Measurements from ENCODE around the gene DLG1. TPM values are rescaled to one million over a fixed set of nuclear protein-coding genes. Genes with fewer than 3 reads are reported as not detected.

The DLG1 gene
- total RNA-seq, 1 experiment from 2014 or later, result 27.1 TPM

- peak; percentile 88 for DNase-seq
- H3K27me3 ChIP-seq (ENCODE audit: control insufficient read depth, insufficient read depth, low read length), result peaks cover 26% of the 10 kb centered on the region
- H3K36me3 ChIP-seq (replicated peaks; ENCODE audit: control insufficient read depth, insufficient read depth, low read length), result no peaks in the 10 kb centered on the region
- H3K4me3 ChIP-seq (ENCODE audit: insufficient read depth, low read depth, low read length), result peak overlapping the region; percentile 44
Observed at GRCh38 chr3:197001972-197002700, 296.3 kb downstream of the DLG1 start.

GRCh38 chr3:197001106-197001971 lies 297.1 kb downstream of the DLG1 start:
- peak; percentile 61 for DNase-seq
- Histone ChIP-seq H3K27me3 (ENCODE audit: control insufficient read depth, insufficient read depth, low read length) (peaks cover 26% of the 10 kb centered on the region), H3K36me3 (replicated peaks; ENCODE audit: control insufficient read depth, insufficient read depth, low read length) (no peaks in the 10 kb centered on the region), H3K4me3 (ENCODE audit: insufficient read depth, low read depth, low read length) (no peak overlapping the region)

GRCh38 chr3:197000211-197000610 lies 298.2 kb downstream of the DLG1 start:
- Histone ChIP-seq H3K27me3 (ENCODE audit: control insufficient read depth, insufficient read depth, low read length) (peaks cover 23% of the 10 kb centered on the region), H3K4me3 (ENCODE audit: insufficient read depth, low read depth, low read length) (no peak overlapping the region), H3K36me3 (replicated peaks; ENCODE audit: control insufficient read depth, insufficient read depth, low read length) (no peaks in the 10 kb centered on the region)
- DNase-seq, result no peak

- Histone ChIP-seq H3K4me3 (ENCODE audit: insufficient read depth, low read depth, low read length) (no peak overlapping the region), H3K27me3 (ENCODE audit: control insufficient read depth, insufficient read depth, low read length) (peaks cover 13% of the 10 kb centered on the region), H3K36me3 (replicated peaks; ENCODE audit: control insufficient read depth, insufficient read depth, low read length) (no peaks in the 10 kb centered on the region)
- DNase-seq, result no peak
Observed at GRCh38 chr3:196998966-196999760, 299.2 kb downstream of the DLG1 start.

- peak; percentile 41 for DNase-seq
- H3K36me3 ChIP-seq (replicated peaks; ENCODE audit: control insufficient read depth, insufficient read depth, low read length), result no peaks in the 10 kb centered on the region
Observed at GRCh38 chr3:196997311-196997710, 301.1 kb downstream of the DLG1 start.

GRCh38 chr3:196996454-196997265 lies 301.8 kb downstream of the DLG1 start:
- no peak overlapping the region for H3K4me3 ChIP-seq (ENCODE audit: insufficient read depth, low read depth, low read length)
- peak; percentile 32 for DNase-seq

More at GRCh38 chr3:196997311-196997710, 301.1 kb downstream of the DLG1 start:
- H3K27me3 ChIP-seq (ENCODE audit: control insufficient read depth, insufficient read depth, low read length), result peaks cover under 1% of the 10 kb centered on the region
- no peak overlapping the region for H3K4me3 ChIP-seq (ENCODE audit: insufficient read depth, low read depth, low read length)

GRCh38 chr3:196995646-196996355 lies 302.6 kb downstream of the DLG1 start:
- no peaks in the 10 kb centered on the region for H3K36me3 ChIP-seq (replicated peaks; ENCODE audit: control insufficient read depth, insufficient read depth, low read length)
- H3K27me3 ChIP-seq (ENCODE audit: control insufficient read depth, insufficient read depth, low read length), result no peaks in the 10 kb centered on the region
- DNase-seq, result peak; percentile 43
- H3K4me3 ChIP-seq (ENCODE audit: insufficient read depth, low read depth, low read length), result no peak overlapping the region

More at GRCh38 chr3:196996454-196997265, 301.8 kb downstream of the DLG1 start:
- no peaks in the 10 kb centered on the region for H3K36me3 ChIP-seq (replicated peaks; ENCODE audit: control insufficient read depth, insufficient read depth, low read length)
- no peaks in the 10 kb centered on the region for H3K27me3 ChIP-seq (ENCODE audit: control insufficient read depth, insufficient read depth, low read length)

- Histone ChIP-seq H3K36me3 (replicated peaks; ENCODE audit: control insufficient read depth, insufficient read depth, low read length) (no peaks in the 10 kb centered on the region), H3K27me3 (ENCODE audit: control insufficient read depth, insufficient read depth, low read length) (no peaks in the 10 kb centered on the region), H3K4me3 (ENCODE audit: insufficient read depth, low read depth, low read length) (no peak overlapping the region)
- no peak for DNase-seq
Observed at GRCh38 chr3:196995027-196995426, 303.4 kb downstream of the DLG1 start.

GRCh38 chr3:196994056-196994455 lies 304.4 kb downstream of the DLG1 start:
- Histone ChIP-seq H3K36me3 (replicated peaks; ENCODE audit: control insufficient read depth, insufficient read depth, low read length) (no peaks in the 10 kb centered on the region), H3K27me3 (ENCODE audit: control insufficient read depth, insufficient read depth, low read length) (no peaks in the 10 kb centered on the region), H3K4me3 (ENCODE audit: insufficient read depth, low read depth, low read length) (no peak overlapping the region)
- peak; percentile 57 for DNase-seq
